ENCODE measurements around the gene AKT2.

- TF ChIP-seq CTCF (IDR thresholded peaks at IDR 0.05; ENCODE audit: poor library complexity, severe bottlenecking) (no peak), EP300 (conservative IDR thresholded peaks at IDR 0.05; ENCODE audit: poor library complexity, severe bottlenecking) (no peak), POLR2AphosphoS5 (IDR thresholded peaks at IDR 0.05) (no peak), EZH2 (IDR thresholded peaks at IDR 0.05; ENCODE audit: borderline replicate concordance, insufficient read depth, low read length, poor library complexity, severe bottlenecking) (no peak), SMC3 (conservative IDR thresholded peaks at IDR 0.05; ENCODE audit: poor library complexity) (no peak), TAF1 (IDR thresholded peaks at IDR 0.05; ENCODE audit: low read depth) (no peak)
Observed at GRCh38 chr19:40257096-40257517, 28.0 kb downstream of the AKT2 start.

Data from neural cell (in vitro differentiated cells).